ENCODE results near the gene GAK. TPM values are rescaled to one million over a fixed set of nuclear protein-coding genes. Genes with fewer than 3 reads are reported as not detected.

The GAK gene
- total and polyA plus RNA-seq, 2 of the 13 experiments (the other 11 are each of a cell fraction or from before 2014, with no cell fraction given), result 17.5 to 44.3 TPM

DNA sequence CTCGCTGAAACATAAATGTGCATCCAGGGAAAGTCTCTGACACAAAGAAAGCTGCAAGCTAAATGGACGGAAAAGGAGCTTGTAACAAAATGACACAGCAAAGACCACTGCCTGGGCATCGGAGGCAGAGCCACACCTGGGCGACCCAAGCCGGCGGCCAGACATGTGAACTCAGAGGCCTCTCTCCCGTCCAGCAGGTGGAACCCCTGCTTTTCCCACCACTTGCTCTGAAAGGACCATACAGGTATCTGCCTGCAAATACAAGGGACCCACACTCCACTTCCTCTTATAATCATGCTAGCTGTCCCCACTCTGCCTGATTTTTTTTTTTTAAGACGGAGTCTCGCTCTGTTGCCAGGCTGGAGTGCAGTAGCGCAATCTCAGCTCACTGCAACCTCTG, 118.2 kb downstream of the GAK start (continued):
- TF ChIP-seq, protein P1, sequence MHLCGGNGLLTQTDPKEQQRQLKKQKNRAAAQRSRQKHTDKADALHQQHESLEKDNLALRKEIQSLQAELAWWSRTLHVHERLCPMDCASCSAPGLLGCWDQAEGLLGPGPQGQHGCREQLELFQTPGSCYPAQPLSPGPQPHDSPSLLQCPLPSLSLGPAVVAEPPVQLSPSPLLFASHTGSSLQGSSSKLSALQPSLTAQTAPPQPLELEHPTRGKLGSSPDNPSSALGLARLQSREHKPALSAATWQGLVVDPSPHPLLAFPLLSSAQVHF (CRISPR knock-in tag; IDR thresholded peaks at IDR 0.05), result no peak
- TF ChIP-seq HOXA3 (CRISPR knock-in tag; IDR thresholded peaks at IDR 0.05), result 0 out of 2 replicates have a peak, but pooled peaks have one; percentile 15
- TF ChIP-seq RAD21 (CRISPR knock-in tag; IDR thresholded peaks at IDR 0.05), result peak; percentile 77

DNA sequence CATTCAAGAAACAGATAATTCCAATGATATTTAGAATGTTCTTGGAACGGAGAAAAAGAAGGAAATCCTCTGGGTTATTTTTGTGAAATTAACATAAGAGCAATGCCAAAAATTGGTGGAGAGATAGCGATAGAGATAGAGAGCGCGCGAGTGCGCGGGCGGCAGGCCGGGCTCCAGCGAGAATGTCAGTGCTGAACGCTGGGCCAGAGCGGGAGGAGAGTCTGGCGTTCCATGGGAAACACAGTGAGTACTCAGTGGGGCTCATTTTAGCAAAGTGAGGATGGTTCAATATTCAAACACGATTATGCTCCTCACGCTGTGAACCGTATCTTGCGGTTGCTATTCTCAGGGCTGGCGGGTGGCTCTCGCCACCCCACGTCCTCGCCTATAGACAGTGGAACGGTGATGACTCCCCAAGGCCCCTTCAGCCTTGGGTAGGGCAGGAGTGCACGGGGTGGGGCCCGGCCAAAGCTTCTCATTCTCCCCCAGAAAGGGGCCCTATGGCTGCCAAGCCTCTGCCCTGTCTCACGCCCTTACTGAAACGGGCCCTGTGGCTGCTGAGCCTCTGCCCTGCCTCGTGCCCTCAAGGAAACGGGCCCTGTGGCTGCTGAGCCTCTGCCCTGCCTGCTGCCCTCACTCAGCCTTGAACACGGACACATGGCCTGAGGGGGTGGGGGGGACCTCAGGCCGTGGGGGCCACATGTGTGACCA, 123.1 kb downstream of the GAK start:
- DNase-seq (ENCODE audit: low spot score) (no peak), FAIRE-seq (no peak), ATAC-seq (peak; percentile 20; the same call in 1 of the 3 replicates)
- H3K27ac ChIP-seq (ENCODE audit: extremely low read length, insufficient read depth, low read length), result no peak overlapping the region
- no peak overlapping the region for H3K9ac ChIP-seq (ENCODE audit: insufficient read depth, low read depth, low read length)
- TF ChIP-seq, protein P2, sequence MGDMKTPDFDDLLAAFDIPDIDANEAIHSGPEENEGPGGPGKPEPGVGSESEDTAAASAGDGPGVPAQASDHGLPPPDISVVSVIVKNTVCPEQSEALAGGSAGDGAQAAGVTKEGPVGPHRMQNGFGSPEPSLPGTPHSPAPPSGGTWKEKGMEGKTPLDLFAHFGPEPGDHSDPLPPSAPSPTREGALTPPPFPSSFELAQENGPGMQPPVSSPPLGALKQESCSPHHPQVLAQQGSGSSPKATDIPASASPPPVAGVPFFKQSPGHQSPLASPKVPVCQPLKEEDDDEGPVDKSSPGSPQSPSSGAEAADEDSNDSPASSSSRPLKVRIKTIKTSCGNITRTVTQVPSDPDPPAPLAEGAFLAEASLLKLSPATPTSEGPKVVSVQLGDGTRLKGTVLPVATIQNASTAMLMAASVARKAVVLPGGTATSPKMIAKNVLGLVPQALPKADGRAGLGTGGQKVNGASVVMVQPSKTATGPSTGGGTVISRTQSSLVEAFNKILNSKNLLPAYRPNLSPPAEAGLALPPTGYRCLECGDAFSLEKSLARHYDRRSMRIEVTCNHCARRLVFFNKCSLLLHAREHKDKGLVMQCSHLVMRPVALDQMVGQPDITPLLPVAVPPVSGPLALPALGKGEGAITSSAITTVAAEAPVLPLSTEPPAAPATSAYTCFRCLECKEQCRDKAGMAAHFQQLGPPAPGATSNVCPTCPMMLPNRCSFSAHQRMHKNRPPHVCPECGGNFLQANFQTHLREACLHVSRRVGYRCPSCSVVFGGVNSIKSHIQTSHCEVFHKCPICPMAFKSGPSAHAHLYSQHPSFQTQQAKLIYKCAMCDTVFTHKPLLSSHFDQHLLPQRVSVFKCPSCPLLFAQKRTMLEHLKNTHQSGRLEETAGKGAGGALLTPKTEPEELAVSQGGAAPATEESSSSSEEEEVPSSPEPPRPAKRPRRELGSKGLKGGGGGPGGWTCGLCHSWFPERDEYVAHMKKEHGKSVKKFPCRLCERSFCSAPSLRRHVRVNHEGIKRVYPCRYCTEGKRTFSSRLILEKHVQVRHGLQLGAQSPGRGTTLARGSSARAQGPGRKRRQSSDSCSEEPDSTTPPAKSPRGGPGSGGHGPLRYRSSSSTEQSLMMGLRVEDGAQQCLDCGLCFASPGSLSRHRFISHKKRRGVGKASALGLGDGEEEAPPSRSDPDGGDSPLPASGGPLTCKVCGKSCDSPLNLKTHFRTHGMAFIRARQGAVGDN (CRISPR knock-in tag; IDR thresholded peaks at IDR 0.05), result 0 out of 2 replicates have a peak, but pooled peaks have one; percentile 9
- TF ChIP-seq ZNF10 (CRISPR knock-in tag; IDR thresholded peaks at IDR 0.05; ENCODE audit: borderline replicate concordance, low read depth), result no peak
- TF ChIP-seq, protein P3, sequence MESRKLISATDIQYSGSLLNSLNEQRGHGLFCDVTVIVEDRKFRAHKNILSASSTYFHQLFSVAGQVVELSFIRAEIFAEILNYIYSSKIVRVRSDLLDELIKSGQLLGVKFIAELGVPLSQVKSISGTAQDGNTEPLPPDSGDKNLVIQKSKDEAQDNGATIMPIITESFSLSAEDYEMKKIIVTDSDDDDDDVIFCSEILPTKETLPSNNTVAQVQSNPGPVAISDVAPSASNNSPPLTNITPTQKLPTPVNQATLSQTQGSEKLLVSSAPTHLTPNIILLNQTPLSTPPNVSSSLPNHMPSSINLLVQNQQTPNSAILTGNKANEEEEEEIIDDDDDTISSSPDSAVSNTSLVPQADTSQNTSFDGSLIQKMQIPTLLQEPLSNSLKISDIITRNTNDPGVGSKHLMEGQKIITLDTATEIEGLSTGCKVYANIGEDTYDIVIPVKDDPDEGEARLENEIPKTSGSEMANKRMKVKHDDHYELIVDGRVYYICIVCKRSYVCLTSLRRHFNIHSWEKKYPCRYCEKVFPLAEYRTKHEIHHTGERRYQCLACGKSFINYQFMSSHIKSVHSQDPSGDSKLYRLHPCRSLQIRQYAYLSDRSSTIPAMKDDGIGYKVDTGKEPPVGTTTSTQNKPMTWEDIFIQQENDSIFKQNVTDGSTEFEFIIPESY (CRISPR knock-in tag; IDR thresholded peaks at IDR 0.05), result 0 out of 2 replicates have a peak, but pooled peaks have one; percentile 15
- intact Hi-C loops (cut with micrococcal nuclease; ENCODE audit: unreplicated experiment) (no loop called here), in situ Hi-C loops (cut with HindIII; ENCODE audit: extremely low pct_ligation_motif_present, low pct_unique_long_range_greater_than_20kb) (no loop called here)
- H3K4me2 ChIP-seq (ENCODE audit: low read depth, low read length), result no peak overlapping the region
- peaks cover 1 to 22% of the 10 kb centered on the region in 2 experiments; a peak in 4 of 5 replicates for H3K27me3 ChIP-seq (ENCODE audit: control insufficient read depth in 1 of 2, insufficient read depth in 2 of 2, low read length in 2 of 2)
- H3K79me2 ChIP-seq (ENCODE audit: insufficient read depth, low read length), result no peaks in the 10 kb centered on the region
- CTCF ChIA-PET (ENCODE audit: low intra/inter-chr PET ratio, low total read pairs), result no interaction called here
- WGBS (ENCODE audit: low lambda C conversion rate), result 71% methylated on average over 20 of the region's 30 CpGs
- H3K36me3 ChIP-seq (replicated peaks in 1 of 2; ENCODE audit: control insufficient read depth in 1 of 2, insufficient read depth in 2 of 2, low read length in 2 of 2), result no peaks in the 10 kb centered on the region
- no TSS peak for BruUV-seq (replicated peaks)
- no peaks in the 10 kb centered on the region for H4K20me1 ChIP-seq (ENCODE audit: insufficient read depth, low read length)
- POLR2A ChIA-PET, result no interaction called here
- H3K4me1 ChIP-seq (ENCODE audit: insufficient read depth, low read length), result peaks cover 6% of the 10 kb centered on the region
- no peak overlapping the region for H3K4me3 ChIP-seq (replicated peaks in 1 of 3; ENCODE audit: insufficient read depth in 1 of 3, low read depth in 2 of 3, low read length in 3 of 3)
- H2AFZ ChIP-seq (ENCODE audit: low read length), result no peak overlapping the region
- H3K9me3 ChIP-seq (ENCODE audit: low read length), result no peaks in the 10 kb centered on the region
